H9 (cell line): ENCODE results near the gene SGTA. TPM values are rescaled to one million over a fixed set of nuclear protein-coding genes. Genes with fewer than 3 reads are reported as not detected.

Experiments
- DNase-seq: peaks from one replicate; pipeline ENCODE4 v3.0.0-alpha.2; 2017
- H2AFZ ChIP-seq: one replicate; pipeline ENCODE4 v1.6.1; 2013; ENCODE audit warnings: mild to moderate bottlenecking, low read length, control low read depth, moderate library complexity
- H2AK5ac ChIP-seq: 2 replicates; pipeline ENCODE4 v1.6.1; 2013; ENCODE audit warnings: low read length, control low read depth, mixed read lengths; ENCODE audit not compliant: insufficient read length
- H2BK120ac ChIP-seq: one replicate; pipeline ENCODE4 v1.6.1; 2013; ENCODE audit warnings: low read depth, mild to moderate bottlenecking, low read length, control low read depth, inconsistent platforms; ENCODE audit not compliant: poor library complexity, severe bottlenecking
- H2BK12ac ChIP-seq: 2 replicates; pipeline ENCODE4 v1.6.1; 2013; ENCODE audit warnings: low read length, control low read depth, mixed read lengths, low read depth; ENCODE audit not compliant: insufficient read length
- H2BK15ac ChIP-seq: 2 replicates; pipeline ENCODE4 v1.6.1; 2013; ENCODE audit warnings: low read depth, low read length, control low read depth
- H2BK20ac ChIP-seq: one replicate; pipeline ENCODE4 v1.6.1; 2013; ENCODE audit warnings: low read depth, mild to moderate bottlenecking, low read length, control low read depth, inconsistent platforms; ENCODE audit not compliant: poor library complexity, severe bottlenecking
- H2BK5ac ChIP-seq: 2 replicates; pipeline ENCODE4 v1.6.1; 2013; ENCODE audit warnings: low read length, control low read depth, mixed read lengths; ENCODE audit not compliant: insufficient read length
- H3K14ac ChIP-seq: 2 replicates; pipeline ENCODE4 v1.6.1; 2013; ENCODE audit warnings: low read length, control low read depth; ENCODE audit not compliant: insufficient read depth
- H3K18ac ChIP-seq: 2 replicates; pipeline ENCODE4 v1.6.1; 2013; ENCODE audit warnings: low read depth, mild to moderate bottlenecking, mixed read lengths, low read length, control low read depth; ENCODE audit not compliant: insufficient read length
- H3K23ac ChIP-seq: 2 replicates; pipeline ENCODE4 v1.6.1; 2013; ENCODE audit warnings: low read length, control low read depth, mixed read lengths, low read depth; ENCODE audit not compliant: insufficient read length
- H3K23me2 ChIP-seq: 2 replicates; pipeline ENCODE4 v1.6.1; 2013; ENCODE audit warnings: low read depth, mild to moderate bottlenecking, mixed read lengths, low read length, control low read depth; ENCODE audit not compliant: insufficient read length, poor library complexity, severe bottlenecking
- H3K27ac ChIP-seq: 2 replicates; pipeline ENCODE4 v1.5.1; 2013; ENCODE audit warnings: low read length, control low read depth, mixed read lengths, low read depth; ENCODE audit not compliant: insufficient read length
- H3K27me3 ChIP-seq: 2 replicates; pipeline ENCODE4 v1.6.1; 2013; ENCODE audit warnings: low read length, control low read depth, inconsistent platforms; ENCODE audit not compliant: insufficient read depth
- H3K4ac ChIP-seq: 2 replicates; pipeline ENCODE4 v1.6.1; 2013; ENCODE audit warnings: low read depth, mild to moderate bottlenecking, control low read depth, inconsistent platforms, low read length, moderate library complexity
- H3K4me1 ChIP-seq: 2 replicates; pipeline ENCODE4 v1.6.1; 2013; ENCODE audit warnings: low read length, control low read depth, inconsistent platforms; ENCODE audit not compliant: insufficient read depth
- H3K4me2 ChIP-seq: 2 replicates; pipeline ENCODE4 v1.6.1; 2013; ENCODE audit warnings: low read length, control low read depth, mixed read lengths; ENCODE audit not compliant: insufficient read length, insufficient read depth
- H3K56ac ChIP-seq: 2 replicates; pipeline ENCODE4 v1.6.1; 2013; ENCODE audit warnings: low read depth, mild to moderate bottlenecking, mixed read lengths, low read length, control low read depth; ENCODE audit not compliant: insufficient read length
- H3K79me1 ChIP-seq: 2 replicates; pipeline ENCODE4 v1.6.1; 2013; ENCODE audit warnings: low read depth, mild to moderate bottlenecking, moderate library complexity, low read length, control low read depth, inconsistent platforms; ENCODE audit not compliant: insufficient read depth, poor library complexity, severe bottlenecking
- H3K79me2 ChIP-seq: 2 replicates; pipeline ENCODE4 v1.6.1; 2013; ENCODE audit warnings: low read length, control low read depth, inconsistent platforms; ENCODE audit not compliant: insufficient read depth
- H3K9ac ChIP-seq: 2 replicates; pipeline ENCODE4 v1.6.1; 2013; ENCODE audit warnings: low read length, control low read depth, mixed read lengths; ENCODE audit not compliant: insufficient read length; ENCODE audit errors: extremely low read depth
- H3K9me3 ChIP-seq: one replicate; pipeline ENCODE4 v1.6.1; 2013; ENCODE audit warnings: low read depth, low read length, inconsistent platforms; ENCODE audit not compliant: control insufficient read depth
- H3T11ph ChIP-seq: one replicate; pipeline ENCODE4 v1.6.1; 2013; ENCODE audit warnings: mild to moderate bottlenecking, low read length, control low read depth, inconsistent platforms
- H4K20me1 ChIP-seq: one replicate; pipeline ENCODE4 v1.6.1; 2013; ENCODE audit not compliant: control insufficient read depth, insufficient read length, insufficient read depth
- H4K5ac ChIP-seq: 2 replicates; pipeline ENCODE4 v1.6.1; 2013; ENCODE audit warnings: low read depth, mild to moderate bottlenecking, mixed read lengths, low read length, control low read depth; ENCODE audit not compliant: insufficient read length
- H4K8ac ChIP-seq: replicated peaks from 2 replicates; pipeline ENCODE4 v1.6.1; 2013; ENCODE audit warnings: low read length, control low read depth, mixed read lengths, low read depth; ENCODE audit not compliant: insufficient read length
- H4K91ac ChIP-seq: 2 replicates; pipeline ENCODE4 v1.6.1; 2013; ENCODE audit warnings: low read depth, mild to moderate bottlenecking, moderate library complexity, mixed read lengths, low read length, control low read depth; ENCODE audit not compliant: insufficient read length
- H3K27ac Mint-ChIP-seq, 3 experiments: 2 replicates in 2 of 3; 3 replicates in 1 of 3; pipeline ENCODE4 v1.8.0; 2020 to 2021; ENCODE audit warnings: mixed read lengths in 3 of 3, mild to moderate bottlenecking in 1 of 3, moderate library complexity in 1 of 3
- H3K27me3 Mint-ChIP-seq: 2 replicates; pipeline ENCODE4 v1.8.0; 2021; ENCODE audit warnings: low read depth, mild to moderate bottlenecking, moderate library complexity, mixed read lengths
- H3K36me3 Mint-ChIP-seq, 3 experiments: 2 replicates in 2 of 3; 3 replicates in 1 of 3; pipeline ENCODE4 v1.8.0; 2020 to 2021; ENCODE audit warnings: low read depth in 3 of 3, mixed read lengths in 3 of 3; ENCODE audit not compliant: insufficient read depth in 1 of 3
- H3K4me1 Mint-ChIP-seq, 2 experiments: 2 replicates each; pipeline ENCODE4 v1.8.0; 2020; ENCODE audit warnings: mixed read lengths in 2 of 2
- H3K4me3 Mint-ChIP-seq, 2 experiments: 2 replicates in 1 of 2; 3 replicates in 1 of 2; pipeline ENCODE4 v1.8.0; 2020 to 2021; ENCODE audit warnings: mild to moderate bottlenecking in 2 of 2, mixed read lengths in 2 of 2, moderate library complexity in 1 of 2
- H3K9me3 Mint-ChIP-seq, 2 experiments: 2 replicates in 1 of 2; 3 replicates in 1 of 2; pipeline ENCODE4 v1.8.0; 2020; ENCODE audit warnings: mild to moderate bottlenecking in 2 of 2, mixed read lengths in 2 of 2, moderate library complexity in 1 of 2
- WGBS: extraction: QIAGEN DNeasy Blood & Tissue Kit; methylation state at CpG from one replicate; pipeline ENCODE4 v1.1.7; 2013; ENCODE audit warnings: missing lambda C conversion rate, low lambda C conversion rate, mixed read lengths; ENCODE audit not compliant: insufficient read length; ENCODE audit errors: extremely low coverage; 5-methylcytosine and 5-hydroxymethylcytosine counted together
- total RNA-seq: library from RNA; stranded (reverse); gene quantifications from 2 replicates; pipeline ENCODE4 v1.2.1, GENCODE V29; 2021
- TF ChIP-seq, protein P1 (sequence below): fragments of 200-600 bp; sonication (generic); conservative IDR thresholded peaks from 3 replicates; pipeline ENCODE4 v1.8.0; 2021; ENCODE audit warnings: antibody characterized with exemption, mild to moderate bottlenecking

Gene SGTA
- total RNA-seq, 1 experiment from 2014 or later = 102 TPM

DNA sequence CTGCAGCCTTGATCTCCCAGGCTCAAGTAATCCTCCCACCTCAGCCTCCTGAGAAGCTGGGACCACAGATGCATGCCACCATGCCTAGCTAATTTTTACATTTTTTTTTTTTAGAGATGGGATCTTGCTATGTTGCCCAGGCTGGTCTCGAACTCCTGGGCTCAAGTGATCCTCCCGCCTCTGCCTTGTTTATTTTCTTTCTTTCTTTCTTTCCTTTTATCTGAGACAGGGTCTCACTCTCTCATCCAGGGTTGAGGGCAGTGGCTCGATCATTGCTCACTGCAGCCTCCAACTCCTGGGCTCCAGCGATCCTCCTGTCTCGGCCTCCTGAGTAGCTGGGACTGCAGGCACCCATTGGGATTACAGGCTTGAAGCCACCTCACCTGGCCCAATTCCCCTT lies 76.8 kb downstream of the SGTA start:
- H3K18ac ChIP-seq = no peak overlapping the region
- no peak overlapping the region for H3K56ac ChIP-seq
- no peak overlapping the region for H2AFZ ChIP-seq
- H4K8ac ChIP-seq = no peak overlapping the region
- H3K27me3 Mint-ChIP-seq = peaks cover 20% of the 10 kb centered on the region
- no peaks in the 10 kb centered on the region for H3K79me2 ChIP-seq
- no peak overlapping the region for H4K91ac ChIP-seq
- TF ChIP-seq, protein P1, sequence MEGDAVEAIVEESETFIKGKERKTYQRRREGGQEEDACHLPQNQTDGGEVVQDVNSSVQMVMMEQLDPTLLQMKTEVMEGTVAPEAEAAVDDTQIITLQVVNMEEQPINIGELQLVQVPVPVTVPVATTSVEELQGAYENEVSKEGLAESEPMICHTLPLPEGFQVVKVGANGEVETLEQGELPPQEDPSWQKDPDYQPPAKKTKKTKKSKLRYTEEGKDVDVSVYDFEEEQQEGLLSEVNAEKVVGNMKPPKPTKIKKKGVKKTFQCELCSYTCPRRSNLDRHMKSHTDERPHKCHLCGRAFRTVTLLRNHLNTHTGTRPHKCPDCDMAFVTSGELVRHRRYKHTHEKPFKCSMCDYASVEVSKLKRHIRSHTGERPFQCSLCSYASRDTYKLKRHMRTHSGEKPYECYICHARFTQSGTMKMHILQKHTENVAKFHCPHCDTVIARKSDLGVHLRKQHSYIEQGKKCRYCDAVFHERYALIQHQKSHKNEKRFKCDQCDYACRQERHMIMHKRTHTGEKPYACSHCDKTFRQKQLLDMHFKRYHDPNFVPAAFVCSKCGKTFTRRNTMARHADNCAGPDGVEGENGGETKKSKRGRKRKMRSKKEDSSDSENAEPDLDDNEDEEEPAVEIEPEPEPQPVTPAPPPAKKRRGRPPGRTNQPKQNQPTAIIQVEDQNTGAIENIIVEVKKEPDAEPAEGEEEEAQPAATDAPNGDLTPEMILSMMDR = no peak
- H3K27me3 ChIP-seq = peaks cover 3% of the 10 kb centered on the region; the same call in 1 of the 2 replicates
- H3K9ac ChIP-seq = no peak overlapping the region
- H3K36me3 Mint-ChIP-seq = no peaks in the 10 kb centered on the region; a peak in 1 of 7 replicates
- H3K9me3 Mint-ChIP-seq = no peaks in the 10 kb centered on the region
- no peak overlapping the region for H3K4me3 Mint-ChIP-seq
- WGBS = no CpG with 5 or more reads among the region's 5 CpGs
- no peak overlapping the region for H2BK5ac ChIP-seq
- H4K5ac ChIP-seq = no peak overlapping the region
- H3T11ph ChIP-seq = no peak overlapping the region
- no peak overlapping the region for H3K23ac ChIP-seq
- H4K20me1 ChIP-seq = no peaks in the 10 kb centered on the region
- no peaks in the 10 kb centered on the region for H3K79me1 ChIP-seq
- no peak overlapping the region for H2BK20ac ChIP-seq
- peaks cover under 1 to 7% of the 10 kb centered on the region in 2 experiments; a peak in 3 of 4 replicates for H3K4me1 Mint-ChIP-seq
- DNase-seq = no peak
- no peak overlapping the region for H2AK5ac ChIP-seq
- no peaks in the 10 kb centered on the region for H3K9me3 ChIP-seq
- H3K4me1 ChIP-seq = no peaks in the 10 kb centered on the region
- peaks cover 10% of the 10 kb centered on the region for H3K23me2 ChIP-seq
- no peak overlapping the region for H3K4me2 ChIP-seq
- no peak overlapping the region for H3K27ac Mint-ChIP-seq
- no peak overlapping the region for H2BK15ac ChIP-seq
- H3K4ac ChIP-seq = no peak overlapping the region
- H2BK120ac ChIP-seq = no peak overlapping the region
- no peak overlapping the region for H3K27ac ChIP-seq
- no peak overlapping the region for H2BK12ac ChIP-seq
- no peak overlapping the region for H3K14ac ChIP-seq

Other genes starting within 250 kb of the SGTA start
- 7.4 and 7.7 TPM in 2 replicates for gene GNG7, start 80.6 kb downstream of the SGTA start, total RNA-seq
- 7.8 and 9.7 TPM in 2 replicates for gene DIRAS1, start 61.9 kb downstream of the SGTA start, total RNA-seq
- 32.4 and 33.8 TPM in 2 replicates for gene SLC39A3, start 43.3 kb downstream of the SGTA start, total RNA-seq
- 150 and 153 TPM in 2 replicates for gene THOP1, start 2.2 kb upstream of the SGTA start, total RNA-seq
- 5.9 and 6.6 TPM in 2 replicates for gene ZNF554, start 36.6 kb upstream of the SGTA start, total RNA-seq
- gene ZNF555, start 58.2 kb upstream of the SGTA start, total RNA-seq = 7.5 and 7.8 TPM in 2 replicates
- gene ZNF556, start 84.1 kb upstream of the SGTA start, total RNA-seq = not detected in 2 replicates
- 7.8 and 8.8 TPM in 2 replicates for gene ZNF57, start 117.7 kb upstream of the SGTA start, total RNA-seq
- gene ZNF77, start 161.7 kb upstream of the SGTA start, total RNA-seq = 4.3 and 4.6 TPM in 2 replicates
- 1.1 and 1.7 TPM in 2 replicates for gene TLE6, start 194.3 kb upstream of the SGTA start, total RNA-seq
- gene TLE2, start 246.0 kb upstream of the SGTA start, total RNA-seq = 3.1 and 4.2 TPM in 2 replicates